Caco-2 (cell line): ENCODE measurements around the gene PDGFRB. TPM values are rescaled to one million over a fixed set of nuclear protein-coding genes. Genes with fewer than 3 reads are reported as not detected.

ENCODE experiments used
- BruUV-seq: library from RNA; stranded (reverse); fragments of 400-500 nt; replicated peaks from 2 replicates; lab custom pipeline; 2021; lab: Mats Ljungman, UMichigan
- CTCF ChIA-PET: fragments of 300-600 bp; sonication (Branson Sonifier 250); formaldehyde crosslinking; loops from one replicate; lab custom pipeline; 2022; ENCODE audit warnings: antibody characterized with exemption; lab: Charles Lee
- POLR2A ChIA-PET: fragments of 300-600 bp; sonication (Branson Sonifier 250); formaldehyde crosslinking; loops from one replicate; lab custom pipeline; 2022; ENCODE audit warnings: antibody characterized with exemption; lab: Charles Lee
- DNase-seq, 2 experiments: peaks; one replicate each; pipeline versions ENCODE4 v3.0.0 to v3.0.0-alpha.2; 2020 to 2022
- H3K27me3 ChIP-seq: replicated peaks from 2 replicates; pipeline ENCODE4 v1.6.0; 2011; ENCODE audit warnings: low read length; ENCODE audit not compliant: control insufficient read depth, insufficient read depth
- H3K36me3 ChIP-seq: 2 replicates; pipeline ENCODE4 v1.5.1; 2011; ENCODE audit warnings: low read length; ENCODE audit not compliant: control insufficient read depth, insufficient read depth
- H3K4me1 ChIP-seq: fragments of 250-450 bp; sonication (Bioruptor Pico); 2 replicates; pipeline ENCODE4 v1.5.1; 2020; ENCODE audit warnings: mild to moderate bottlenecking
- H3K4me3 ChIP-seq: 2 replicates; pipeline ENCODE4 v1.5.1; 2011; ENCODE audit warnings: low read depth, mild to moderate bottlenecking, control low read depth, low read length
- H3K9me3 ChIP-seq: fragments of 250-450 bp; sonication (Bioruptor Pico); 2 replicates; pipeline ENCODE4 v1.5.1; 2020; ENCODE audit warnings: mild to moderate bottlenecking, moderate library complexity
- H3K27ac Mint-ChIP-seq: one replicate; pipeline ENCODE4 v1.8.0; 2022; ENCODE audit warnings: mixed read lengths; ENCODE audit not compliant: unreplicated experiment
- H3K27me3 Mint-ChIP-seq: one replicate; pipeline ENCODE4 v1.8.0; 2022; ENCODE audit warnings: mixed read lengths; ENCODE audit not compliant: insufficient read depth, unreplicated experiment
- H3K36me3 Mint-ChIP-seq: one replicate; pipeline ENCODE4 v1.8.0; 2022; ENCODE audit warnings: mild to moderate bottlenecking, mixed read lengths; ENCODE audit not compliant: insufficient read depth, unreplicated experiment
- H3K4me1 Mint-ChIP-seq: one replicate; pipeline ENCODE4 v1.8.0; 2022; ENCODE audit warnings: low read depth, mixed read lengths; ENCODE audit not compliant: unreplicated experiment
- H3K4me3 Mint-ChIP-seq: one replicate; pipeline ENCODE4 v1.8.0; 2022; ENCODE audit warnings: mild to moderate bottlenecking, moderate library complexity, mixed read lengths; ENCODE audit not compliant: unreplicated experiment
- H3K9me3 Mint-ChIP-seq: one replicate; pipeline ENCODE4 v1.8.0; 2022; ENCODE audit warnings: mixed read lengths; ENCODE audit not compliant: unreplicated experiment
- CTCF ChIP-seq, 2 experiments: fragments of 200-600 bp in 1 of 2; IDR thresholded peaks; 1 replicate in 1 of 2; 2 replicates in 1 of 2; pipeline versions ENCODE4 v1.5.1 to v1.8.0; 2011 to 2022; ENCODE audit warnings: antibody characterized with exemption in 1 of 2, control low read depth in 1 of 2, inconsistent platforms in 1 of 2, low read depth in 1 of 2, low read length in 1 of 2, mild to moderate bottlenecking in 1 of 2, moderate library complexity in 1 of 2; ENCODE audit not compliant: insufficient read depth in 1 of 2, severe bottlenecking in 1 of 2, unreplicated experiment in 1 of 2
- intact Hi-C: fragments of 100-400 bp; cut with micrococcal nuclease; formaldehyde crosslinking; loops from one replicate; pipeline ENCODE4 v1.10.0; 2022; ENCODE audit not compliant: unreplicated experiment
- total RNA-seq: library from RNA; stranded (reverse); gene quantifications from 2 replicates; pipeline ENCODE4 v1.2.3, GENCODE V29; 2022

The PDGFRB gene
- total RNA-seq, 1 experiment from 2014 or later, result 5.9 TPM

DNA sequence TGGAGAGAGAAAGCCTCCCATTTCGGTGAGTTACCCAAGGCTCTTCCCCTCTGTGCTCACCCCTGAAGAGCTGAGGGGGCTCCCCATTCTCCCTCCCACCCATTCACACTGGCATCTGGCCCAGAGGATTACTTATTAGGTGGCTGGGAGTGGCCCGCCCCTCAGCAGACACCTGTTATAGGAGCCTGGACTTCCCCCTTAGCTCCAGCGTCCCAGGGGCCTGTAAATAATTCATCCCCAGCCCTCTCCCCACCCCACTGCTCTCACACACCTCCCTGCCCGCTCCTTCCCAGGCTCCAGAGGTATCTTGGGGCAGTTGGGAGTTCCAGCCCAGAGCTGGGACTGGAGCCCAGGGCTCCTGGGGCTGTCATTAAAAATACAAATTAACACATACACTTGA is 22.6 kb upstream of the PDGFRB start:
- no peaks in the 10 kb centered on the region for H3K27me3 Mint-ChIP-seq
- no peaks in the 10 kb centered on the region for H3K9me3 ChIP-seq
- H3K4me3 Mint-ChIP-seq, result no peak overlapping the region
- H3K27me3 ChIP-seq, result no peaks in the 10 kb centered on the region
- no peak for TF ChIP-seq CTCF (IDR thresholded peaks at IDR 0.05; ENCODE audit: insufficient read depth in 1 of 2, low read depth in 1 of 2, low read length in 1 of 2, severe bottlenecking in 1 of 2, unreplicated experiment in 1 of 2)
- POLR2A ChIA-PET, result no interaction called here
- BruUV-seq, result no TSS peak
- H3K9me3 Mint-ChIP-seq, result no peaks in the 10 kb centered on the region
- peaks cover 14% of the 10 kb centered on the region for H3K4me1 Mint-ChIP-seq
- no peaks in the 10 kb centered on the region; the same call in 1 of the 2 replicates for H3K36me3 ChIP-seq
- H3K36me3 Mint-ChIP-seq, result peaks cover 3% of the 10 kb centered on the region
- H3K27ac Mint-ChIP-seq, result no peak overlapping the region
- CTCF ChIA-PET, result interaction anchor here (0.6 kb wide), 1 partner anchor 68 kb away, joined by 3 read pairs; no protein-coding TSS in a partner anchor
- H3K4me1 ChIP-seq, result peaks cover 2% of the 10 kb centered on the region; the same call in 1 of the 2 replicates
- H3K4me3 ChIP-seq, result no peak overlapping the region
- intact Hi-C loops, result loop anchor here (5.0 kb wide), 1 partner anchor 39 kb away; no protein-coding TSS in a partner anchor
- DNase-seq, result no peak

DNA sequence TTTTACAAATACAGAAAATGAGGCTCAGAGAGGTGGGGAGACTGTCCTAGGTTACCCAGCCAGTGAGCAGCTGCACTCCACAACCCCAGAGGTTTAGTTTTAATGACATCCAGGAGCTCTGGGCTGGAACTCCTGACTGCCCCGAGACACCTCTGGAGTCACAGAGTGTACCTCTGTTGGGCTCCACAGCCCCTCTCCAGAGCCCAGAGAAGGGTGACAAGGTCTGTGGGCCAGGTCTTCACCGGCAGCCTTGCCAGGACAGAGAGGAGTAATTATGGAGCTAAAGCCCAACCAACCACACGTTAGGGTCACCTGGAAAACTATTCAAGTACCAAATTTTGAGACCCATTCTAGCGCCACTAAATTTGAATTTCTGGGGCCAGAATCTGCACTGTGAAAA is 22.1 kb upstream of the PDGFRB start:
- H3K27me3 Mint-ChIP-seq, result no peaks in the 10 kb centered on the region
- H3K4me1 Mint-ChIP-seq, result peaks cover 19% of the 10 kb centered on the region
- H3K4me1 ChIP-seq, result peaks cover 5% of the 10 kb centered on the region; the same call in 1 of the 2 replicates
- H3K4me3 ChIP-seq, result no peak overlapping the region
- intact Hi-C loops, result loop anchor here (5.0 kb wide), 1 partner anchor 40 kb away; no protein-coding TSS in a partner anchor
- no peak overlapping the region for H3K27ac Mint-ChIP-seq
- H3K9me3 ChIP-seq, result no peaks in the 10 kb centered on the region
- no peak overlapping the region for H3K4me3 Mint-ChIP-seq
- peaks cover 6% of the 10 kb centered on the region for H3K36me3 Mint-ChIP-seq
- no TSS peak for BruUV-seq
- no peaks in the 10 kb centered on the region for H3K27me3 ChIP-seq
- H3K36me3 ChIP-seq, result no peaks in the 10 kb centered on the region; the same call in 1 of the 2 replicates
- no peak for DNase-seq
- ChIA-PET POLR2A (no interaction called here), CTCF (interaction anchor here (0.5 kb wide), 1 partner anchor 18 kb away, joined by 5 read pairs; no protein-coding TSS in a partner anchor)
- no peak for TF ChIP-seq CTCF (IDR thresholded peaks at IDR 0.05; ENCODE audit: insufficient read depth in 1 of 2, low read depth in 1 of 2, low read length in 1 of 2, severe bottlenecking in 1 of 2, unreplicated experiment in 1 of 2)
- H3K9me3 Mint-ChIP-seq, result no peaks in the 10 kb centered on the region

DNA sequence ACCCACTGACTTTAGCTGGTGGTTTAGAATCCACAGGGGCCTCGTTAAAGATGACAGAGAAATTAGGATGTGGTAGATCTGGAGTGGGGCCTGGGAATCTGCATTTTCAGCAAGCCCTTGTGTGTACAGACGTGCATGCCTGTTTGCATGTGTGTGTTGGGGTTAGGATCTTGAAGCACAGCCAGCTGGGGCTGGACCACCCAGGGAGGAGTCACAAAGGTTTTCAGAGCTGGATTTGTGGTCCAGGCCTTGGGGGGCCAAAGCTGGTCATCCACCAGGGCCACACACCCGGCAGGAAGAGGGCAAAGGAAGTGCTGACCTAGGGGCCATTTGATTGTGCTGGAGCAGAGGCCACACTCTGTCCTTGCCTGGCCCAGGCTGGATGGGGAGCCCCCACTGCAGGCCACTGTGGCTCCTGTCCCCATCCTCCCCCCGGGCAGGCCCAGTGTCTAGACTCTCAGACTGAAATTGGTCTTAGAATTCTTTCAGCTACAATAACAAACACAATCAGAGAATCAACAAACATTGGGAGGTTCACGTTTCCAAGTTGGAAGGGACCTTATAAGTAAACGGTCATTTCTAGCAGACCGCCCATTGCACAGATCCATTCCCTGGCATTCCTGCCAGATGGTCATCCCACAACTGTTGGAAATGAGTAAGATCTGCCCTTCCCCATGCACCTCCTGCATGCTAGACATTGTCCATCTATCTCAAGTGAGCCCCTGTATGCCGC is 21.3 kb upstream of the PDGFRB start:
- Histone ChIP-seq H3K9me3 (no peaks in the 10 kb centered on the region), H3K4me1 (peaks cover 5% of the 10 kb centered on the region; the same call in 1 of the 2 replicates), H3K27me3 (no peaks in the 10 kb centered on the region), H3K36me3 (no peaks in the 10 kb centered on the region; the same call in 1 of the 2 replicates), H3K4me3 (no peak overlapping the region)
- Mint-ChIP-seq H3K4me1 (peaks cover 19% of the 10 kb centered on the region), H3K9me3 (no peaks in the 10 kb centered on the region), H3K4me3 (no peak overlapping the region), H3K27me3 (no peaks in the 10 kb centered on the region), H3K27ac (no peak overlapping the region), H3K36me3 (peaks cover 6% of the 10 kb centered on the region)
- ChIA-PET POLR2A (no interaction called here), CTCF (interaction anchor here (0.5 to 1.8 kb wide), 3 partner anchors 10 to 40 kb away, joined by 3 to 15 read pairs (median 5); no protein-coding TSS in a partner anchor)
- no peak for DNase-seq
- TF ChIP-seq CTCF (IDR thresholded peaks at IDR 0.05; ENCODE audit: insufficient read depth in 1 of 2, low read depth in 1 of 2, low read length in 1 of 2, severe bottlenecking in 1 of 2, unreplicated experiment in 1 of 2), result no peak
- intact Hi-C loops, result loop anchor here (5.0 kb wide), 1 partner anchor 40 kb away; no protein-coding TSS in a partner anchor
- BruUV-seq, result no TSS peak
